PC-9 (cell line): ENCODE data around the gene CD300C.

Experiments
- CTCF ChIP-seq: fragments of 200-600 bp; sonication (generic); conservative IDR thresholded peaks from 2 replicates; pipeline ENCODE4 v1.6.1; 2017; ENCODE audit warnings: mixed run types, antibody characterized with exemption, mild to moderate bottlenecking, moderate library complexity
- EZH2 ChIP-seq: fragments of 200-600 bp; sonication (generic); IDR thresholded peaks from 2 replicates; pipeline ENCODE4 v1.8.0; 2017; ENCODE audit warnings: antibody characterized with exemption, low read depth

- TF ChIP-seq EZH2 (no peak), CTCF (no peak)
Observed at GRCh38 chr17:74547736-74548135, 1.8 kb upstream of the CD300C start.
